PC-3 (cell line): ENCODE results near the gene IQCK. TPM values are rescaled to one million over a fixed set of nuclear protein-coding genes. Genes with fewer than 3 reads are reported as not detected.

ENCODE experiments used
- ATAC-seq: fragments of 200-7000 bp; cut with Tn5 transposase; 2 replicates; pipeline ENCODE4 v1.9.1; 2020; ENCODE audit warnings: mild to moderate bottlenecking, moderate library complexity
- BruUV-seq: library from RNA; stranded (reverse); fragments of 400-500 nt; replicated peaks from 2 replicates; lab custom pipeline; 2021; lab: Mats Ljungman, UMichigan
- CTCF ChIA-PET: fragments of 300-600 bp; sonication (Branson Sonifier 250); formaldehyde crosslinking; loops from one replicate; lab custom pipeline; 2022; ENCODE audit warnings: antibody characterized with exemption; lab: Charles Lee
- POLR2A ChIA-PET: fragments of 300-600 bp; sonication (Branson Sonifier 250); formaldehyde crosslinking; loops from one replicate; lab custom pipeline; 2022; ENCODE audit warnings: antibody characterized with exemption; ENCODE audit not compliant: unreplicated experiment; lab: Charles Lee
- DNase-seq: peaks from one replicate; pipeline ENCODE4 v3.0.0-alpha.2; 2015
- H2AFZ ChIP-seq: fragments of 300-600 bp; sonication (generic); 2 replicates; pipeline ENCODE4 v1.6.0; 2016; ENCODE audit warnings: antibody characterized with exemption, low read length
- H3F3A ChIP-seq: fragments of 300-600 bp; sonication (generic); one replicate; pipeline ENCODE4 v1.6.0; 2017; ENCODE audit warnings: antibody characterized with exemption, low read length, control low read depth, mild to moderate bottlenecking; ENCODE audit not compliant: unreplicated experiment
- H3K27ac ChIP-seq: fragments of 300-600 bp; sonication (generic); 2 replicates; pipeline ENCODE4 v1.5.1; 2016; ENCODE audit warnings: mild to moderate bottlenecking, low read length
- H3K27me3 ChIP-seq: fragments of 300-600 bp; sonication (generic); 2 replicates; pipeline ENCODE4 v1.6.1; 2016; ENCODE audit warnings: low read length, mixed read lengths
- H3K36me3 ChIP-seq: fragments of 300-600 bp; sonication (generic); 2 replicates; pipeline ENCODE4 v1.6.1; 2016; ENCODE audit warnings: low read depth, mixed run types, low read length, mixed read lengths
- H3K4me1 ChIP-seq: fragments of 300-600 bp; sonication (generic); 2 replicates; pipeline ENCODE4 v1.5.1; 2016; ENCODE audit warnings: low read length; ENCODE audit not compliant: insufficient read depth
- H3K4me2 ChIP-seq: fragments of 300-600 bp; sonication (generic); 2 replicates; pipeline ENCODE4 v1.6.0; 2016; ENCODE audit warnings: low read length
- H3K4me3 ChIP-seq: fragments of 300-600 bp; sonication (generic); 2 replicates; pipeline ENCODE4 v1.5.1; 2016; ENCODE audit warnings: mild to moderate bottlenecking, low read length, mixed read lengths
- H3K79me2 ChIP-seq: fragments of 300-600 bp; sonication (generic); 2 replicates; pipeline ENCODE4 v1.6.1; 2017; ENCODE audit warnings: low read length, mixed read lengths
- H3K9ac ChIP-seq: fragments of 300-600 bp; sonication (generic); 2 replicates; pipeline ENCODE4 v1.6.0; 2016; ENCODE audit warnings: mild to moderate bottlenecking, low read length
- H3K9me2 ChIP-seq: fragments of 300-600 bp; sonication (generic); replicated peaks from 2 replicates; pipeline ENCODE4 v1.6.1; 2016; ENCODE audit warnings: mixed run types, low read length, mixed read lengths
- H3K9me3 ChIP-seq: fragments of 300-600 bp; sonication (generic); 2 replicates; pipeline ENCODE4 v1.6.1; 2016; ENCODE audit warnings: low read length, mixed read lengths
- H4K20me1 ChIP-seq: fragments of 300-600 bp; sonication (generic); 2 replicates; pipeline ENCODE4 v1.6.1; 2016; ENCODE audit warnings: low read length, mixed read lengths
- EZH2 ChIP-seq: fragments of 300-600 bp; sonication (generic); IDR thresholded peaks from one replicate; pipeline ENCODE4 v1.6.1; 2017; ENCODE audit warnings: antibody characterized with exemption, mild to moderate bottlenecking, low read length; ENCODE audit not compliant: unreplicated experiment
- EZH2phosphoT487 ChIP-seq: fragments of 300-600 bp; sonication (generic); IDR thresholded peaks from 2 replicates; pipeline ENCODE4 v1.6.1; 2018; ENCODE audit warnings: mild to moderate bottlenecking, antibody characterized with exemption, low read length, borderline replicate concordance
- intact Hi-C: fragments of 100-400 bp; cut with micrococcal nuclease; formaldehyde crosslinking; loops from 2 replicates; pipeline ENCODE4 v1.9.0; 2023
- total RNA-seq: library from RNA; depleted of rRNA; stranded (reverse); fragments of >200 nt; gene quantifications from 2 replicates; pipeline ENCODE4 v1.2.3, GENCODE V29; 2014
- TF ChIP-seq, protein P1 (sequence below): fragments of 300-600 bp; sonication (generic); conservative IDR thresholded peaks from 2 replicates; pipeline ENCODE4 v1.5.1; 2017; ENCODE audit warnings: antibody characterized with exemption, low read depth, mild to moderate bottlenecking, low read length

IQCK gene
- total RNA-seq, 1 experiment from 2014 or later: 8.9 TPM

DNA sequence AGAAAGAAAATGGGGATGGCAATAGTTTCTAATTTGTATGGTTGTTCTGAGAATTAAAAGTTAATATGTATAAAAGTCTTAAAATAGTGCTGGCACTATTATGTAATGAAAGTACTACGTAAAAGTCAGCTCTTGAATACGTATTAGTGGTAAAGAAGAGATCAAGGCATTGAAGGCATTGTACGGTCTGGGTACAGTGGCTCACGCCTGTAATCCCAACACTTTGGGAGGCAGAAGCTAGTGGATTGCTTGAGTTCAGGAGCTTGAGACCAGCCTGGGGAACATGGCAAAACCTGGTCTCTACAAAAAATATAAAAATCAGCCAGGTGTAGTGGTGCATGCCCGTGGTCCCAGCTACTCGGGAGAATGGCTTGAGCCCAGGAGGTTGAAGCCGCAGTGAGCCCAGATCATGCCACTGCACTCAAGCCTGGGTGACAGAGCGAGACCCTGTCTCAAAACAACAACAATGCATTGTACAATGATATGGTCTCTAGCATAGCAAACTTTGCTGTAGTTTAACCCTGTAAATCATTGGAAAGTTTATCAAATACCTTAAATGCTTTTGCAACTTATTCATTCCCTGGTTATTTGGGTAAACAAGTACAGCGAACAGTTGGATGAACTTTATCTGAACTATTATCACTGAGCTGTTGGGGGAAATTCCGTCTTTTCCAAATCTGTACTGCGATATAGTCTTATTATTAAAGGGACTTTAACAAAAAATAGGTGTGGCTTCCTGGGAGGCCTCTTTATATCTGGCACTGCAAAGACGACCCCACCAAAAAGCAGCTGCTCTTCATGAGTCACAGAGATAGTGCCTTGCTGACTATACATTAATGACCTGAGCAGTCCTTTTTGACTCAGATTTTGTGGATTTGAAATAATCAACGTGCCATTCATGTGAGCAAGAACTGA, 93.0 kb downstream of the IQCK start:
- peak overlapping the region; percentile 9; the same call in 1 of the 2 replicates for H2AFZ ChIP-seq
- ChIA-PET CTCF (no interaction called here), POLR2A (interaction anchor here (0.6 kb wide), 1 partner anchor 115 kb away, joined by 5 read pairs; no protein-coding TSS in a partner anchor)
- H3K36me3 ChIP-seq: no peaks in the 10 kb centered on the region
- DNase-seq (peak; percentile 82), ATAC-seq (peak; percentile 84)
- H3F3A ChIP-seq: no peaks in the 10 kb centered on the region
- no peaks in the 10 kb centered on the region for H3K9me3 ChIP-seq
- no peaks in the 10 kb centered on the region for H3K79me2 ChIP-seq
- H3K27ac ChIP-seq: peak overlapping the region; percentile 75
- peaks cover 28% of the 10 kb centered on the region for H3K4me1 ChIP-seq
- H3K27me3 ChIP-seq: no peaks in the 10 kb centered on the region
- H3K9me2 ChIP-seq: no peaks in the 10 kb centered on the region
- intact Hi-C loops: no loop called here
- no peaks in the 10 kb centered on the region for H4K20me1 ChIP-seq
- H3K9ac ChIP-seq: no peak overlapping the region
- H3K4me3 ChIP-seq: peak overlapping the region; percentile 37; the same call in 1 of the 2 replicates
- no peak for TF ChIP-seq EZH2
- TF ChIP-seq, protein P1, sequence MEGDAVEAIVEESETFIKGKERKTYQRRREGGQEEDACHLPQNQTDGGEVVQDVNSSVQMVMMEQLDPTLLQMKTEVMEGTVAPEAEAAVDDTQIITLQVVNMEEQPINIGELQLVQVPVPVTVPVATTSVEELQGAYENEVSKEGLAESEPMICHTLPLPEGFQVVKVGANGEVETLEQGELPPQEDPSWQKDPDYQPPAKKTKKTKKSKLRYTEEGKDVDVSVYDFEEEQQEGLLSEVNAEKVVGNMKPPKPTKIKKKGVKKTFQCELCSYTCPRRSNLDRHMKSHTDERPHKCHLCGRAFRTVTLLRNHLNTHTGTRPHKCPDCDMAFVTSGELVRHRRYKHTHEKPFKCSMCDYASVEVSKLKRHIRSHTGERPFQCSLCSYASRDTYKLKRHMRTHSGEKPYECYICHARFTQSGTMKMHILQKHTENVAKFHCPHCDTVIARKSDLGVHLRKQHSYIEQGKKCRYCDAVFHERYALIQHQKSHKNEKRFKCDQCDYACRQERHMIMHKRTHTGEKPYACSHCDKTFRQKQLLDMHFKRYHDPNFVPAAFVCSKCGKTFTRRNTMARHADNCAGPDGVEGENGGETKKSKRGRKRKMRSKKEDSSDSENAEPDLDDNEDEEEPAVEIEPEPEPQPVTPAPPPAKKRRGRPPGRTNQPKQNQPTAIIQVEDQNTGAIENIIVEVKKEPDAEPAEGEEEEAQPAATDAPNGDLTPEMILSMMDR: no peak
- no peak for TF ChIP-seq EZH2phosphoT487
- BruUV-seq: no TSS peak
- peak overlapping the region; percentile 79 for H3K4me2 ChIP-seq

DNA sequence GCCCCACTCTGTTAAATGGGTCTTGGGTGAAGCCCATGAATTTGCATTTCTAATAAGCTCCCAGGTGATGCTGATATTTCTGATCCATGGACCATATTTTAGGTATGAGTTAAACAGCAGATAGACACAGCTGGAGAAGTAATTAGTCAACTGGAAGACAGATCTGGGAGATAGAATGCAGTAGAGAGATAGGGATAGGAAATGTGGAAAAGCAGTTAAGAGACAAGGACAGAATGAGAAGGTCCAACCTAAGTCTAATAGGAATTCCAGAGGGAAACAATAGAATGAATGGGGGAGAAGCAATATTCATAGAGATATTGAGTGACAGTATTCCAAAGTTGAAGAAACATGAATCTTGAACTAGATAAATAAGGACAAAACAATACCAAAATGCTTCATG, 94.9 kb downstream of the IQCK start:
- H2AFZ ChIP-seq: no peak overlapping the region
- no TSS peak for BruUV-seq
- no peak overlapping the region for H3K4me2 ChIP-seq
- ChIA-PET CTCF (no interaction called here), POLR2A (no interaction called here)
- H3K27ac ChIP-seq: no peak overlapping the region
- no peaks in the 10 kb centered on the region for H3K9me3 ChIP-seq
- H3K9me2 ChIP-seq: no peaks in the 10 kb centered on the region
- no peaks in the 10 kb centered on the region for H3F3A ChIP-seq
- no peak for ATAC-seq
- no peaks in the 10 kb centered on the region for H3K36me3 ChIP-seq
- H3K4me3 ChIP-seq: no peak overlapping the region
- no peaks in the 10 kb centered on the region for H4K20me1 ChIP-seq
- H3K9ac ChIP-seq: no peak overlapping the region
- peaks cover 28% of the 10 kb centered on the region for H3K4me1 ChIP-seq
- intact Hi-C loops: no loop called here
- DNase-seq: no peak
- no peaks in the 10 kb centered on the region for H3K79me2 ChIP-seq
- no peaks in the 10 kb centered on the region for H3K27me3 ChIP-seq
- no peak for TF ChIP-seq EZH2
- no peak for TF ChIP-seq EZH2phosphoT487
- TF ChIP-seq, protein P1: no peak

DNA sequence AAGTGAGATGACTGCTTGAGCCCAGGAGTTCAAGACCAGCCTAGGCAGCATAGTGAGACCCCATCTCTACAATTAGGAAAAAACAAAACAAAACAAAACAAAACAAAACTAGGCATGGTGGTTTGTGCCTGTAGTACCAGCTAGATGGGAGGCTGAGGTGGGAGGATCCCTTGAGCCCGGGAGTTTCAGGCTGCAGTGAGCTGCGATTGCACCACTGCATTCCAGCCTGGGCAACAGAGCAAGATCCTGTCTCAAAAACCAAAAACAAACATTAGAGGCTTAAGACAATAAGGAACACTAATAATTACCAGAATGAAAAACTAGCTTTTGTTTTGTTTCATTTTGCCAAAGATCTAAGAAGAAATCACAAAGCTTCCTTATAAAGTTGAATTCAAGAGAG, 97.3 kb downstream of the IQCK start:
- H3K9ac ChIP-seq: no peak overlapping the region
- no peaks in the 10 kb centered on the region for H3K27me3 ChIP-seq
- no peak overlapping the region for H3K4me3 ChIP-seq
- no peak overlapping the region for H2AFZ ChIP-seq
- BruUV-seq: no TSS peak
- no peak for DNase-seq
- TF ChIP-seq, protein P1: no peak
- TF ChIP-seq EZH2 (no peak), EZH2phosphoT487 (no peak)
- H3K9me3 ChIP-seq: no peaks in the 10 kb centered on the region
- no peak for ATAC-seq
- no peaks in the 10 kb centered on the region for H3K9me2 ChIP-seq
- intact Hi-C loops: no loop called here
- no peaks in the 10 kb centered on the region for H3K79me2 ChIP-seq
- ChIA-PET CTCF (no interaction called here), POLR2A (interaction anchor here (0.6 kb wide), 1 partner anchor 217 kb away, joined by 3 read pairs; no protein-coding TSS in a partner anchor)
- no peak overlapping the region for H3K4me2 ChIP-seq
- no peaks in the 10 kb centered on the region for H3F3A ChIP-seq
- no peak overlapping the region for H3K27ac ChIP-seq
- no peaks in the 10 kb centered on the region for H3K36me3 ChIP-seq
- no peaks in the 10 kb centered on the region for H4K20me1 ChIP-seq
- peaks cover 21% of the 10 kb centered on the region for H3K4me1 ChIP-seq
